GM08714 (cell line): ENCODE results near the gene GYS1.
A peak's percentile ranks its signal among the peaks of the same experiment; 100 is the strongest.

Source experiments
- H3K4me3 ChIP-seq: fragments of 200-500 bp; sonication (Bioruptor generic); 2 replicates; pipeline ENCODE4 v1.5.1; 2014; ENCODE audit warnings: mild to moderate bottlenecking, low read length, inconsistent platforms
- ZNF274 ChIP-seq: IDR thresholded peaks from 2 replicates; pipeline ENCODE4 v1.6.1; 2012; ENCODE audit warnings: mild to moderate bottlenecking, low read depth, low read length

Gene GYS1

GRCh38 chr19:49004964-49005614 lies 12.0 kb upstream of the GYS1 start:
- no peak overlapping the region for H3K4me3 ChIP-seq
- no peak for TF ChIP-seq ZNF274

GRCh38 chr19:49004133-49004532 lies 11.0 kb upstream of the GYS1 start:
- H3K4me3 ChIP-seq = no peak overlapping the region
- no peak for TF ChIP-seq ZNF274

DNA sequence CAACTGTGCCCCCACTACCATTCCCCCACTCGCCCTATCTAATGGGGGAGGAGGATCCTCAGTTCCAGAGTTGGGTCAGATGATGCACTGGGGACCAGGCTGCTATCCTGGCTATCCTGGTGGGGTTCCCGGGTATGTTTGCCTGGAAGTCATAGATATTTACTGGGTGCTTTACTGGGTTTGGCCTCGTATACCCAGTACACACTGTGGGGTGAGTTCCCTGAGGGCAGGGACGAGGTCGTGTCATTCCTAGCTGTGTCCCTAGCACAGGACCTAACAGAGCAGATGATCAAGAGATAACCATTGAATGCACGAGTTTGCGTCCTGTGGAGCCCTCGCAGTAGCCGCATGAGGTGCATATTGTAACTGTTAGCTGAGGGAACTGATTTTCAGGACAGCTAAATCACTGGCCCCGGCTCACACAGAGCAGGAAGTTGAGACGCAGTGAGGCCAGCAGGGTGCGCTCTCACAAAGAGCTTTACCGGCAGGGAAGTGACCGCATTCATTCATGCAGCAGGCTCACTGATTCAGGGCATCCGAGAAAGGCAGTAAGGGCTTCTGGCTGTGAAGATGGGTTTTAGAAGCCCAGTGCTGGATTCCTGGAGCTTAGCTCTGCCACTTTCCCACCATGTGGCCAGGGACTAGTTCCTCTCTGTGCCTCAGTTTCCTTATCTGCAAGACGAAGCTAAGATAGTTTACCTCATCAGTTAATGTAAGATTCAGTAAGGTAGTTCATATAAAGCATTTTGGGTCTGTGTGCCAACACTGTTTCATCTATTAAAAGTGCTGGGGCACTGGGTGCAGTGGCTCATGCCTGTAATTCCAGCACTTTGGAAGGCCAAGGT lies 6.6 kb upstream of the GYS1 start:
- TF ChIP-seq ZNF274 = no peak
- no peak overlapping the region for H3K4me3 ChIP-seq

DNA sequence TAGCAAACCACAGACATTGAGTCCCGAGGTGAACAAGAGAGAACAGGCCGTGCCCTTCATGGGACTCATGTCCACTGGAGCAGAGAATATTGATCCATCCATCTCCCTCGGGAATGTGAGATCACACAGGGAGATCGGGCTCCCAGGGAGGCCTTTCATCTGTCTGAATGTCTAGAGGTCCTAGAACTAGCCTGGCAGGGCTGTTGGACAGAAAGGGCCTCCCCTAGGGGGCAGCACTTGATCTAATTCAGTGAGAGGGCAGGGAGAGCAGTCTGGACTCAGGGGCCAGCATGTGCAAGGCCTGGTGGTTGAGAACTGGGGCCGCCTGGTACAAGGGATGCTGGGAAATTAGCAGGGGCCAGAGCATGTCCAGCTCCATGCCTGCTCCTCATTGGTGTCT lies 4.9 kb upstream of the GYS1 start:
- TF ChIP-seq ZNF274 = no peak
- H3K4me3 ChIP-seq = no peak overlapping the region

DNA sequence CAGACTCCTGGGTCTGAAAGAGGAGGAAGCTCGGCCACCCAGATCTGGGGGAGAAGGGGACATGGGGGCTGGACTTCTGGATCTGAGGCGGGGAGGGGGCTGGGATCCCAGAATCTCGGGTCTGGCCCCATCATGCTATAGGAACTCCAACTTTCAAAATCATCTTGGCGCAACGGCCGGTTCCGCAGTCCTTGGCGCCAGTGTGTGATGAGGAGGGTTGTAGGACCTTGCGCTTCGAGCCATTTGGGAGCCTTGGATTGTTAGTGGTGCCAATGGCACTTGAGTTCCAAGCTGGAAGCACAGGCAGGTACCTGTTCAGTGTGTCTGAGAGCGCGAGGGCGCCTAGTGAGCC lies 902 bp upstream of the GYS1 start:
- no peak for TF ChIP-seq ZNF274
- H3K4me3 ChIP-seq = peak overlapping the region; percentile 69

DNA sequence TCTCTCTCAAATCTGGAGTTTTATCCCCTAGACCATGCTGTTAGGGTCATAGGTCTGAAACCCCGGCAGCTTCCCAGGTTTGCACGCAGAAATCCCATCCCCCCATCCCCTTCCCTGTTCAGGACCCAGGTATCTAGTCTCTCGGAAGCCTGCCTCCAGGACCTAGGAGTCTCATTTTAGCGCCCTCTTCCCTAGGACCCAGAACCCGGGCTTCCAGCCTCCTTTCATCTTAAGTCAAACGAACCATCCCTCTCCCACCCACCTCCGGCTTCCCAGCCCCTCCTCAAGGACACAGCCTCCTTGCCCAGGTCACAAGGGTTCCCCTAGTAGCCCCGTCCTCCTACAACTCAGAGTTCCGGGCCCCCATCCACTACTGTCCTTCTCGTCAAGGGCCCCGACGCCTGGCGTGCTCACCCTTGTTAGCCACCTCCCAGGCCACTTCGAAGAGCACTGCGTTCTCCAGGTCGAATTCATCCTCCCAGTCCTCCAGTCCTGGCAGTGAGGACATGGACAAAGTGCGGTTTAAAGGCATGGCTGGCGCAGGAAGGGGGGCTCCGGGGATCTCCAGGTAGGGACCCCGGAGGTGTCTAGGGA lies 431 bp downstream of the GYS1 start:
- H3K4me3 ChIP-seq = peak overlapping the region; percentile 85
- no peak for TF ChIP-seq ZNF274

GRCh38 chr19:48991873-48992580 lies 1.1 kb downstream of the GYS1 start:
- no peak for TF ChIP-seq ZNF274
- peak overlapping the region; percentile 85 for H3K4me3 ChIP-seq

- TF ChIP-seq ZNF274 = no peak
- H3K4me3 ChIP-seq = no peak overlapping the region
Measured at GRCh38 chr19:48991011-48991609, 2.0 kb downstream of the GYS1 start.

- TF ChIP-seq ZNF274 = no peak
- H3K4me3 ChIP-seq = no peak overlapping the region
Measured at GRCh38 chr19:48990400-48990799, 2.7 kb downstream of the GYS1 start.

GRCh38 chr19:48989701-48990291 lies 3.3 kb downstream of the GYS1 start:
- H3K4me3 ChIP-seq = no peak overlapping the region
- TF ChIP-seq ZNF274 = no peak

- H3K4me3 ChIP-seq = no peak overlapping the region
- TF ChIP-seq ZNF274 = no peak
Measured at GRCh38 chr19:48988860-48989259, 4.2 kb downstream of the GYS1 start.

DNA sequence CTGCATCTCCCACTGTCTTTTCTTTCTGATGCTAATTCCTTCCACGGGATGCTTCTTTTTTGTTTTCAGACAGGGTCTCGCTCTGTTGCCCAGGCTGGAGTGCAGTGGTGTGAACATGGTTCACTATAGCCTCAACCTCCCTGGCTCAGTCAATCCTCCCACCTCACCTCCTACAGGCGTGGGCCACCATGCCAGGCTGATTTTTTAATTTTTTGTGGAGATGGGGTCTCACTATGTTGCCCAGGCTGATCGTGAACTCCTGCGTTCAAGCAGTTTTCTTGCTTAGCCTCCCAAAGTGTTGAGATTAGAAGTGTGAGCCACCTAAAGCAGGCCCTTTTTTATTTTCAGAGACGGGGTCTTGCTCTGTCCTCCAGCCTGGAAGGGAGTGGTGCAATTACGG lies 4.8 kb downstream of the GYS1 start:
- TF ChIP-seq ZNF274 = no peak
- no peak overlapping the region for H3K4me3 ChIP-seq

DNA sequence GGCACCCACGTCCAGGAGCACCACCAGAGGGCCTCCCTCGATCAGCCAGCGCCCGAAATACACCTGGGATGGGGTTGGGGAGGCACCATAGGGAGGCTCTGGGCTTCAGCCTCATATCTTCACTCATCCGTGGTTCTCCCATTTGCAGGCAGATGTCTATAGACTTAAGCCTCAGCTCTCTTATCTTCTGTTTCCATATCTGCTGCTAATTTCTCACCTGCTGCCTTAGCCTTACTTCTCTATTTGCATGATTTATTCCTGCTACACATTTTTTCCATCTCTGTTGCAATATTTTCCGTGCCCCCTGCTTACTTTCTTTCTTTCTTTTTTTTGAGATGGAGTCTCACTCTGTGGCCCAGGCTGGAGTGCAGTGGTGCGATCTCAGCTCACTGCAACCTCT lies 5.8 kb downstream of the GYS1 start:
- no peak for TF ChIP-seq ZNF274

DNA sequence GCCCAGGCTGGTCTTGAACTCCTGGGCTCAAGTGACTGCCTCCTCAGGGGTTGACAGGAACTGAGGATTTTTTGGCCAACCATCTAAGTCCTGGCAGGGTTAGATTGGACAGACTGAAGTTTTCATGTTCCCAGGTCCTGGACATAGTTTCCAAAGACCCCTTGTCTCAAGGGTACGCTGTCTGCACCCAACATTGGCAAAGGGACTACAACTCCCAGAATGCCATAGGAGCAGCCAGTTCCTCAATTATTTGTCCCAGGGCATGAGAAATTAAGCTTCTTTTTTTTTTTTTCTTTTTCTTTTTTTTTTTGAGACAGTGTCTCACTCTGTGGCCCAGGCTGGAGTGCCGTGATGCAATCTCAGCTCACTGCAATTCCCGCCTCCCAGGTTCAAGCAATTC lies 6.9 kb downstream of the GYS1 start:
- TF ChIP-seq ZNF274 = no peak
- H3K4me3 ChIP-seq = no peak overlapping the region

More for the DNA sequence above, 5.8 kb downstream of the GYS1 start:
- H3K4me3 ChIP-seq = no peak overlapping the region
